Nephron (organoid): ENCODE results near the gene RNF19B.
A peak's percentile ranks its signal among the peaks of the same experiment; 100 is the strongest.

Source experiments
- H3K27ac Mint-ChIP-seq, 3 experiments: 2 replicates each; pipeline ENCODE4 v1.8.0; 2020; ENCODE audit warnings: mixed read lengths in 3 of 3, mild to moderate bottlenecking in 2 of 3, moderate library complexity in 1 of 3
- H3K27me3 Mint-ChIP-seq: 2 replicates; pipeline ENCODE4 v1.8.0; 2021; ENCODE audit warnings: low read depth, mild to moderate bottlenecking, moderate library complexity, mixed read lengths
- H3K36me3 Mint-ChIP-seq: 2 replicates; pipeline ENCODE4 v1.8.0; 2020; ENCODE audit warnings: low read depth, mixed read lengths
- H3K4me1 Mint-ChIP-seq: 2 replicates; pipeline ENCODE4 v1.8.0; 2020; ENCODE audit warnings: mixed read lengths
- H3K4me3 Mint-ChIP-seq, 3 experiments: 2 replicates each; pipeline ENCODE4 v1.8.0; 2020; ENCODE audit warnings: mild to moderate bottlenecking in 3 of 3, mixed read lengths in 3 of 3, moderate library complexity in 2 of 3
- H3K9me3 Mint-ChIP-seq: 2 replicates; pipeline ENCODE4 v1.8.0; 2020; ENCODE audit warnings: mixed read lengths
- CTCF ChIP-seq, 3 experiments: fragments of 200-600 bp; sonication (generic); IDR thresholded peaks; one replicate each; pipeline ENCODE4 v1.5.0; 2021; ENCODE audit warnings: antibody characterized with exemption in 3 of 3; ENCODE audit not compliant: unreplicated experiment in 3 of 3

Gene RNF19B

GRCh38 chr1:32920833-32921232 is 43.8 kb downstream of the RNF19B start:
- Mint-ChIP-seq H3K27me3 (peaks cover 31% of the 10 kb centered on the region), H3K36me3 (no peaks in the 10 kb centered on the region), H3K27ac (no peak overlapping the region), H3K4me3 (no peak overlapping the region), H3K4me1 (peaks cover 30% of the 10 kb centered on the region), H3K9me3 (no peaks in the 10 kb centered on the region)
- TF ChIP-seq CTCF (IDR thresholded peaks at IDR 0.05; ENCODE audit: unreplicated experiment in 3 of 3): no peak

GRCh38 chr1:32919811-32920733 is 44.5 kb downstream of the RNF19B start:
- TF ChIP-seq CTCF (IDR thresholded peaks at IDR 0.05; ENCODE audit: unreplicated experiment in 3 of 3): no peak
- H3K27me3 Mint-ChIP-seq: peaks cover 23% of the 10 kb centered on the region
- H3K36me3 Mint-ChIP-seq: no peaks in the 10 kb centered on the region
- H3K27ac Mint-ChIP-seq: peak overlapping the region; percentile 6 to 51 (median 43)
- H3K9me3 Mint-ChIP-seq: no peaks in the 10 kb centered on the region
- peaks cover 22% of the 10 kb centered on the region for H3K4me1 Mint-ChIP-seq
- no peak overlapping the region for H3K4me3 Mint-ChIP-seq

GRCh38 chr1:32918179-32918578 is 46.4 kb downstream of the RNF19B start:
- Mint-ChIP-seq H3K9me3 (no peaks in the 10 kb centered on the region), H3K27ac (no peak overlapping the region), H3K36me3 (no peaks in the 10 kb centered on the region), H3K27me3 (peaks cover 9% of the 10 kb centered on the region), H3K4me1 (peaks cover 8% of the 10 kb centered on the region), H3K4me3 (no peak overlapping the region)
- TF ChIP-seq CTCF (IDR thresholded peaks at IDR 0.05; ENCODE audit: unreplicated experiment in 3 of 3): no peak

GRCh38 chr1:32917521-32917920 is 47.1 kb downstream of the RNF19B start:
- Mint-ChIP-seq H3K36me3 (no peaks in the 10 kb centered on the region), H3K9me3 (no peaks in the 10 kb centered on the region), H3K27ac (no peak overlapping the region), H3K4me1 (peaks cover 8% of the 10 kb centered on the region), H3K27me3 (peaks cover 2% of the 10 kb centered on the region), H3K4me3 (no peak overlapping the region)
- no peak for TF ChIP-seq CTCF (IDR thresholded peaks at IDR 0.05; ENCODE audit: unreplicated experiment in 3 of 3)

- no peak overlapping the region for H3K27ac Mint-ChIP-seq
- H3K27me3 Mint-ChIP-seq: no peaks in the 10 kb centered on the region
- no peak overlapping the region for H3K4me3 Mint-ChIP-seq
- H3K9me3 Mint-ChIP-seq: no peaks in the 10 kb centered on the region
- H3K4me1 Mint-ChIP-seq: peaks cover 8% of the 10 kb centered on the region
- no peak for TF ChIP-seq CTCF (IDR thresholded peaks at IDR 0.05; ENCODE audit: unreplicated experiment in 3 of 3)
- no peaks in the 10 kb centered on the region for H3K36me3 Mint-ChIP-seq
Measured at GRCh38 chr1:32915766-32916706, 48.6 kb downstream of the RNF19B start.
